HG03175 (cell line): ENCODE data around the gene ENKUR.
"Not testable (repeated sequence)": the region's sequence is repeated elsewhere in the genome, so short reads cannot be mapped to it uniquely, and the experiment has no call there.

Experiments used
- ATAC-seq: cut with Tn5 transposase; IDR thresholded peaks from one replicate; pipeline ENCODE4 v1.9.1; 2021; ENCODE audit warnings: mild to moderate bottlenecking, moderate library complexity; ENCODE audit not compliant: unreplicated experiment

Gene ENKUR

DNA sequence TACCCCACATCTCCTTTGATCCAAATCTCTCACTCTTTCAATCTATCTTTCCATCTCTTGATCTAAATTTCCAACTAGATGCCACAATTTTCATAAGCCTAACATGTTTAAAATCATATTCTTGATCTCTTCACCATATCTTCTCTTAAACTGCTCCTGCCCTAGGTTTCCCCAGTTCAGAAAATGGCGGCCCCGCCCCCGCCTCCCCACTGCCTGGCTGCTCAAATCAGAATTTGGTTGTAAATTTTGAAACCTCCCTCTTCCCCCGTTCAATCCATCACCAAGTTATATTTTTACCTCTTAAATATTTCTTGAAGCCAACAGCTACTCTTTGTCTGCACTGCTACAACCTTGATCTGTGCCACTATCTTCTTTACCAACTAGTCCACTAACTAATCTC, 36.3 kb downstream of the ENKUR start:
- ATAC-seq, result no peak

- no peak for ATAC-seq
Measured at GRCh38 chr10:24974976-24975375, 41.0 kb downstream of the ENKUR start.

GRCh38 chr10:24973163-24973562, 42.8 kb downstream of the ENKUR start:
- no peak for ATAC-seq

GRCh38 chr10:24971374-24971773, 44.6 kb downstream of the ENKUR start:
- ATAC-seq, result no peak

DNA sequence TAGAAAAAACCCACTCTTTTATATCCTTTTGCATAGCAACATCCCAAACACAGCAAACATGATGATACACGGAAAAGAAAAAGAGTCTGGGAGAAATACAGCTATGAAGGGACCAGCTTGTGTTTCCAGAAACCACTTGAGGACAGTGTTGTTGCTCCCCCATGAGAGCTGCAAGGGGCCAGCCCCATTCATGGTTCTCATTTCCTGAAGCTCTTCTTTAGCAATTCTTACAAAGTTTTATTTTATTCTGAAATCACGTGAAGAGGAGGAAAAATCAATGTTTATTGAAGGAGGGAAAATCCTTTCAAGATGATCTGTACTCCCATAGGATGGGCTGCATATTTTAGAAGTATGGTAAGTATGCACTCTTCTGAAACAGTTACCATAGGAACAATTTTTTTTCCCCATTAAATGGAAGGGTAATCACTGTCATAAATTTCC, 46.1 kb downstream of the ENKUR start:
- no peak for ATAC-seq

- not testable (repeated sequence) for ATAC-seq
Measured at GRCh38 chr10:24968951-24969350, 47.0 kb downstream of the ENKUR start.

GRCh38 chr10:24968349-24968748, 47.6 kb downstream of the ENKUR start:
- ATAC-seq, result no peak

GRCh38 chr10:24966962-24967481, 48.9 kb downstream of the ENKUR start:
- no peak for ATAC-seq

- no peak for ATAC-seq
Measured at GRCh38 chr10:24965051-24965450, 50.9 kb downstream of the ENKUR start.

GRCh38 chr10:24963521-24964041, 52.4 kb downstream of the ENKUR start:
- no peak for ATAC-seq

DNA sequence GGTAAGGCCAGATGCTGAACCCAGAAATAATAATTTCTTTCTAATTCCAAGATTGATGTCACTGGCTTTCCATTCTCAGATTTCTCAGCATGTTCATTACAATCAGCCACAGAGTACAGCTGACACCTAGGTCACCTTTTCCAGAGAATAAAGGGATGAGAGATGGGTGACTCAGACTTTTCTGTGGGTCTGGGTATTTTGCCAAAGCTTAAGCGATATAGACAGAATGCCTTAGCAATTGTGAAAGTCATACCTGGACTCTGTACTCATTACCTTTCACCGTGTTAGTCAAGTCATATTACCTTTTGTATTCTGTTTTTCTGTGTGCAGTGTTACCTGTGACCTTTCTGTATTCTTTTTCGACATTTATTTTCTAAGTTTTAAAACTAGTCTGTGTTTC, 53.0 kb downstream of the ENKUR start:
- ATAC-seq, result no peak

GRCh38 chr10:24961582-24961981, 54.4 kb downstream of the ENKUR start:
- no peak for ATAC-seq

DNA sequence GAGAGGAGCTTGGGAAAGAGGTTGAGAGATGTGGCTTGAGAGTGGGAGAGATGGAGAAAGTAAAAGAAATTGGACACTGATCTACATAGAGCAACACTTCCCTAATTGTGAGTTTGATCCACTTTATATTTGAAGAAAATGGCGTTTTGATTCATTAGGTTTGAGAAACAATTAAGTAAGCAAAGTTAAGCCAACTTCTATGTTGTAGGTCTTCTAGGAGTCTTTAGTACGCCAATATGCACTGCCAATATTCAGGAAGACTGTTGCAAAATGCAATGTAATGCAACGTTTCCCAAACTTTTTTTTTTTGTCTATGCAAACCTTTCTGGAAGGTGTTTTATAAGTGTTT, 56.6 kb downstream of the ENKUR start:
- ATAC-seq, result no peak

- ATAC-seq, result no peak
Measured at GRCh38 chr10:24958721-24959381, 57.1 kb downstream of the ENKUR start.

DNA sequence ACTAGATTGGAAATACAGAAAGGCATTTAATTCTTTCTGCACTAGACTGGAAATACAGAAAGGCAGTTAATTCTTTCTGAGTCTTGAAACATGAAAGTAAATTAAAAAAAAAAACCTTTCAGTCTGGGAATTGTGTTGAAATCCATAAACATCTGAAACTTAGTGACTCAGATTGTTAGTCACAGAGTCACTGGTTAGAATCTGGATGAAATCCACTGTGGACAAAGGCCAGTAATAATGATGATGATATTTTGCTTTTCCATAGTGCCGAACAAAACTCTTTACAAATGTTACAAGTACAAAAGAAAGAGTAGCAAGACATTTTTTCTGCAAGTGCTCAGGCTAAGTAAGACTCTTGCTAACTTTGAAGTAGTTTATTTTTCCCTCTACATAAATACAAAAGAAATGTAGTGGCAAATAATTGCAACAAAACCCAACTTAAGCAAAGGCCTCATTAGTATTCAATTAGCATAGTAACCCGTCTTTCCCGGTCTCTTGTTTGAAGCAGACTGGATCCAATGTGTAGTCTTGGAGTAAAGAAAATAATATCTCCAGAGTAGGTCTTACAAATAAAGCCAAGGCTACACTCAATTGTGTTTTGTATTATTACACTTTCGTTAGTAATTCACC, 57.8 kb downstream of the ENKUR start:
- ATAC-seq, result no peak

- not testable (repeated sequence) for ATAC-seq
Measured at GRCh38 chr10:24957624-24958051, 58.3 kb downstream of the ENKUR start.

- ATAC-seq, result no peak
Measured at GRCh38 chr10:24953675-24954074, 62.3 kb downstream of the ENKUR start.

GRCh38 chr10:24952707-24953645, 63.0 kb downstream of the ENKUR start:
- ATAC-seq, result peak; percentile 64

GRCh38 chr10:24952143-24952706, 63.7 kb downstream of the ENKUR start, which contains the start of gene PRTFDC1:
TSS of gene PRTFDC1 (minus strand) at chr10:24952606. CDS start at chr10:24952575, 31 bp downstream.
- peak; percentile 45 for ATAC-seq

DNA sequence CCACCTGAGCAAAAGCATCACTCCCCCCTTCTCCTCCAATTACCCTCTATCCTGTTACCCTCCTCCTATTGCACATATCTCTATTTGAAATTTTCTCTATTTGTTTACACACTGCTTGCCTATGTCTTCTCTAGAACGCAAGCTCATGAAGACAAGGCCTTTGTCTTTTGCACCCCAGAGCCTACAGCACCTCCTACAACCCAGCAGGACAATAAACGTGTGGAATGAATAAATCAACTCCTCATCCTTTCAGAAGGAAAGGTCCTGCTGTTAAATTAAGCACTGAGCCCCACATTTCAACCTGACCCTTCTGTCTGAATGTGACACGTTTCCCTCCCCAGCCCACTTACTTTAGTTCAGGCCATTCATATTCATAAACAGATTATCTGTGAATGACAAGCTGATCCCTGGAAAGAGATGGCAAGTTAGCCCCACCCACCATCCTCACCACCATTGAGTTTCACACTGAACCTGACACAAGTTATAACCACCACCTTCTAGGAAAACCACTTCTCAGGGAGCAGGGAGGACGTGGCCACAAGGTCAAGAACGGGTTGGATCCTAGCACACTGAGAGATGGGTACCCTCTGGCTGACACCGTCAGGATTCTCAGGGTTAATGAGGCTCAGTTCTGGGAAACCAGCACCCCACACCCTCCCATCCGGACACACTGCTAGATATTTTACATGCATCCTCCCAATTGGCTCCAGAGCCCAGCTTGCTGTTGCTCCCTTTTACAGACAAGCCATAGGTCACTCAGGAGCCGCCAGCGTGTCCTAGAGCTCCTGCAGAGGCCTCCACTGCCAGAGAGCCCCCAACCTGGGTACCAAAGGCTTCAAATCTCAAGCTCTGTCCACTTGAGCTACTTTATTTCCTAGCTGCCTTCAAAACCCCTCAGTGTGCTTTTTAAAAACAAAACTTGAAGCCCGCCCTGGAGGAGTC, 64.5 kb downstream of the ENKUR start:
- ATAC-seq, result no peak
